Lung (tissue), 16 donors: Measurements from ENCODE around the gene GPR119. TPM values are rescaled to one million over a fixed set of nuclear protein-coding genes. Genes with fewer than 3 reads are reported as not detected.
"Not testable (repeated sequence)": the region's sequence is repeated elsewhere in the genome, so short reads cannot be mapped to it uniquely, and the experiment has no call there.

ENCODE experiments used
- ATAC-seq: fragments of 200-7000 bp; cut with Tn5 transposase; one replicate; pipeline ENCODE4 v1.9.1; 2020; ENCODE audit warnings: moderate number of reproducible peaks; ENCODE audit not compliant: insufficient read depth, low FRiP score
- DNase-seq, 3 donors: peaks; one replicate each; pipeline ENCODE4 v3.0.0-alpha.2; 2013 to 2017
- H3K27ac ChIP-seq, 2 donors: one replicate each; pipeline ENCODE4 v1.5.1; 2013; ENCODE audit warnings: mild to moderate bottlenecking in 2 of 2, moderate library complexity in 2 of 2, control low read depth in 1 of 2, inconsistent platforms in 1 of 2, low read depth in 1 of 2, low read length in 1 of 2
- H3K27me3 ChIP-seq, 3 donors: one replicate each; pipeline ENCODE4 v1.5.1; 2013; ENCODE audit warnings: low read length in 2 of 3; ENCODE audit not compliant: control insufficient read depth in 3 of 3, insufficient read depth in 3 of 3
- H3K36me3 ChIP-seq, 4 donors: one replicate each; pipeline ENCODE4 v1.5.1; 2013; ENCODE audit warnings: low read length in 4 of 4, mild to moderate bottlenecking in 1 of 4, moderate library complexity in 1 of 4; ENCODE audit not compliant: control insufficient read depth in 4 of 4, insufficient read depth in 4 of 4
- H3K4me1 ChIP-seq, 5 donors: one replicate each; pipeline ENCODE4 v1.5.1; 2013; ENCODE audit warnings: low read length in 5 of 5, mild to moderate bottlenecking in 2 of 5, moderate library complexity in 1 of 5; ENCODE audit not compliant: control insufficient read depth in 5 of 5, insufficient read depth in 5 of 5
- H3K4me3 ChIP-seq: one replicate; pipeline ENCODE4 v1.5.1; 2013; ENCODE audit warnings: mild to moderate bottlenecking, control low read depth, moderate library complexity
- H3K9ac ChIP-seq, 2 donors: one replicate each; pipeline ENCODE4 v1.5.1; 2013; ENCODE audit warnings: low read length in 2 of 2, control low read depth in 1 of 2; ENCODE audit not compliant: insufficient read depth in 1 of 2
- H3K9me3 ChIP-seq, 4 donors: one replicate each; pipeline ENCODE4 v1.5.1; 2013; ENCODE audit warnings: low read length in 3 of 4, mild to moderate bottlenecking in 1 of 4, moderate library complexity in 1 of 4; ENCODE audit not compliant: control insufficient read depth in 4 of 4, insufficient read depth in 3 of 4
- WGBS, 2 donors: extraction: QIAGEN DNeasy Blood & Tissue Kit; methylation state at CpG; one replicate each; pipeline ENCODE4 v1.1.7; 2013; 5-methylcytosine and 5-hydroxymethylcytosine counted together
- long read RNA-seq, 5 donors: transcript quantifications; one replicate each; lab custom pipeline, GENCODE V29; 2026
- polyA plus RNA-seq, 2 donors: library from polyadenylated mRNA; stranded (reverse); fragments of 200-250 nt; gene quantifications; one replicate each; pipeline ENCODE4 v1.2.1, GENCODE V29; 2013
- total RNA-seq, 2 donors: library from RNA; depleted of rRNA in 1 of 2; stranded (reverse); fragments of >200 nt in 1 of 2; gene quantifications; one replicate each; pipeline ENCODE4 v1.2.1, GENCODE V29; 2014 to 2021
- TF ChIP-seq, protein P1 (sequence below): IDR thresholded peaks from 2 replicates; pipeline ENCODE4 v1.5.1; 2012; ENCODE audit warnings: mild to moderate bottlenecking; ENCODE audit errors: control extremely low read depth, extremely low read depth
- donor health status: control.
- donor health status: control.
- donor health status: Bipolar disorder and iron deficiency.
- donor health status: healthy.
- donor health status: DM: yes; HTN: yes; CAD: no.

GPR119 gene
- not detected for total RNA-seq
- polyA plus RNA-seq: not detected
- long read RNA-seq, donor 1: 0 reads
- long read RNA-seq, donor 2: 0 reads
- long read RNA-seq, donor 3: 0 reads
- long read RNA-seq, donor 4: 0 reads
- long read RNA-seq, donor 5: 0 reads

GRCh38 chrX:130385520-130385919, at the start of gene GPR119:
Gene GPR119 (minus strand): TSS chrX:130385674. CDS start chrX:130385447, 227 bp downstream.
- DNase-seq (no peak), ATAC-seq (no peak)
- 69 to 87% methylated on average over 4 of the region's 4 CpGs for WGBS, 2 donors
- Histone ChIP-seq H3K9ac (no peak within 1 kb of the TSS), H3K27me3 (peaks cover 0 to 6% (median 2%) of the 10 kb centered on the region in 3 donors), H3K27ac (no peak within 1 kb of the TSS), H3K4me3 (no peak within 1 kb of the TSS), H3K4me1 (no peaks in the 10 kb centered on the region), H3K9me3 (peaks cover 0 to 3% (median 0%) of the 10 kb centered on the region in 4 donors), H3K36me3 (no peaks in the 10 kb centered on the region)
- TF ChIP-seq, protein P1, sequence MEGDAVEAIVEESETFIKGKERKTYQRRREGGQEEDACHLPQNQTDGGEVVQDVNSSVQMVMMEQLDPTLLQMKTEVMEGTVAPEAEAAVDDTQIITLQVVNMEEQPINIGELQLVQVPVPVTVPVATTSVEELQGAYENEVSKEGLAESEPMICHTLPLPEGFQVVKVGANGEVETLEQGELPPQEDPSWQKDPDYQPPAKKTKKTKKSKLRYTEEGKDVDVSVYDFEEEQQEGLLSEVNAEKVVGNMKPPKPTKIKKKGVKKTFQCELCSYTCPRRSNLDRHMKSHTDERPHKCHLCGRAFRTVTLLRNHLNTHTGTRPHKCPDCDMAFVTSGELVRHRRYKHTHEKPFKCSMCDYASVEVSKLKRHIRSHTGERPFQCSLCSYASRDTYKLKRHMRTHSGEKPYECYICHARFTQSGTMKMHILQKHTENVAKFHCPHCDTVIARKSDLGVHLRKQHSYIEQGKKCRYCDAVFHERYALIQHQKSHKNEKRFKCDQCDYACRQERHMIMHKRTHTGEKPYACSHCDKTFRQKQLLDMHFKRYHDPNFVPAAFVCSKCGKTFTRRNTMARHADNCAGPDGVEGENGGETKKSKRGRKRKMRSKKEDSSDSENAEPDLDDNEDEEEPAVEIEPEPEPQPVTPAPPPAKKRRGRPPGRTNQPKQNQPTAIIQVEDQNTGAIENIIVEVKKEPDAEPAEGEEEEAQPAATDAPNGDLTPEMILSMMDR: no peak

- not testable (repeated sequence) for H3K9ac ChIP-seq, H3K36me3 ChIP-seq, ATAC-seq, DNase-seq, H3K9me3 ChIP-seq, H3K4me1 ChIP-seq, H3K27ac ChIP-seq, H3K27me3 ChIP-seq, H3K4me3 ChIP-seq
- WGBS, 2 donors: 70 to 89% methylated on average over 5 of the region's 5 CpGs
These were observed 43.8 kb upstream of the GPR119 start for GRCh38 chrX:130429236-130429635.

- peaks cover 0 to 6% (median 0%) of the 10 kb centered on the region in 4 donors for H3K9me3 ChIP-seq
- TF ChIP-seq, protein P1: no peak
- no peak overlapping the region for H3K27ac ChIP-seq
- no peak for DNase-seq
- H3K9ac ChIP-seq: no peak overlapping the region
- no peak for ATAC-seq
- H3K4me3 ChIP-seq: no peak overlapping the region
- WGBS, 2 donors: 83 to 94% methylated on average over 6 of the region's 6 CpGs
- H3K36me3 ChIP-seq: no peaks in the 10 kb centered on the region
- no peaks in the 10 kb centered on the region for H3K4me1 ChIP-seq
- H3K27me3 ChIP-seq: peaks cover 0 to 3% (median 0%) of the 10 kb centered on the region in 3 donors
These were observed 41.1 kb upstream of the GPR119 start for GRCh38 chrX:130426531-130426930.

DNA sequence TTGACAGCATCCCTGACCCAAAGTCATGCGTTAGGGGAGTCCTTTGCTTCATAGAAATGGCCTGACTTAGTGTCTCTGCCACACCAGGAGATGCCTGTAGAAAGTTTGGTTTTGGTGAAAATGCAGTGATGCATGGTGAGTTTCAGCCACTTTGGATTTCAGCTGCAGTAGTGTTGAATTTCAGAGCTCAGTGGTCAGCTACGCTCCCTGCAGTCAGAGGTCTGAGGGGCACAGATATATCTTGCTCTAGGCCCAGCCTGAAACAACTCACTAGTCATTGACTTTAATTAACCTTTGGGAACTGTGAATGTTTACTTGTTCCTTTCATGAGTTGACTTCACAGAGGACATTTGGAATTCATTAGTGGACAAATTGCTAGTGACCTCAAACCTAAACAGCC, 33.8 kb upstream of the GPR119 start:
- TF ChIP-seq, protein P1: no peak
- Histone ChIP-seq H3K9me3 (no peaks in the 10 kb centered on the region), H3K9ac (no peak overlapping the region), H3K27ac (no peak overlapping the region), H3K4me1 (no peaks in the 10 kb centered on the region), H3K27me3 (no peaks in the 10 kb centered on the region), H3K4me3 (no peak overlapping the region), H3K36me3 (peaks cover 0 to 3% (median 0%) of the 10 kb centered on the region in 4 donors)
- 65 to 93% methylated on average over 2 of the region's 2 CpGs for WGBS, 2 donors
- DNase-seq (no peak), ATAC-seq (no peak)
